HEK293 (cell line): ENCODE results near the gene BIN1.

ENCODE experiments used
- KLF1 ChIP-seq: fragments of 450-650 bp; formaldehyde crosslinking; IDR thresholded peaks from 2 replicates; pipeline ENCODE4 v1.5.1; 2016; ENCODE audit warnings: missing biosample characterization, missing genetic modification characterization
- SETDB1 ChIP-seq: IDR thresholded peaks from one replicate; pipeline ENCODE4 v1.6.1; 2017; ENCODE audit warnings: mild to moderate bottlenecking, low read length, moderate library complexity, mixed read lengths; ENCODE audit not compliant: insufficient read length
- SP3 ChIP-seq: fragments of 450-650 bp; formaldehyde crosslinking; IDR thresholded peaks from 2 replicates; pipeline ENCODE4 v1.5.1; 2016; ENCODE audit warnings: missing biosample characterization, missing genetic modification characterization
- ZBTB1 ChIP-seq: fragments of 450-650 bp; formaldehyde crosslinking; IDR thresholded peaks from 2 replicates; pipeline ENCODE4 v1.5.1; 2016; ENCODE audit warnings: missing biosample characterization, missing genetic modification characterization
- ZBTB21 ChIP-seq: fragments of 450-650 bp; formaldehyde crosslinking; IDR thresholded peaks from 2 replicates; pipeline ENCODE4 v1.5.1; 2017; ENCODE audit warnings: missing biosample characterization, missing genetic modification characterization
- ZBTB7A ChIP-seq: fragments of 450-650 bp; formaldehyde crosslinking; IDR thresholded peaks from 2 replicates; pipeline ENCODE4 v1.5.1; 2016; ENCODE audit warnings: low read depth, missing biosample characterization, missing genetic modification characterization
- ZEB2 ChIP-seq: fragments of 450-650 bp; formaldehyde crosslinking; IDR thresholded peaks from 2 replicates; pipeline ENCODE4 v1.5.1; 2016; ENCODE audit warnings: missing biosample characterization, missing genetic modification characterization
- ZNF133 ChIP-seq: fragments of 450-650 bp; formaldehyde crosslinking; IDR thresholded peaks from 2 replicates; pipeline ENCODE4 v1.5.1; 2016; ENCODE audit warnings: missing biosample characterization, missing genetic modification characterization
- ZNF221 ChIP-seq: fragments of 450-650 bp; formaldehyde crosslinking; IDR thresholded peaks from 2 replicates; pipeline ENCODE4 v1.5.1; 2017; ENCODE audit warnings: missing biosample characterization, missing genetic modification characterization, borderline replicate concordance
- ZNF266 ChIP-seq: fragments of 450-650 bp; formaldehyde crosslinking; IDR thresholded peaks from 2 replicates; pipeline ENCODE4 v1.5.1; 2016; ENCODE audit warnings: missing biosample characterization, missing genetic modification characterization, low read depth
- ZNF354C ChIP-seq: fragments of 450-650 bp; formaldehyde crosslinking; IDR thresholded peaks from 2 replicates; pipeline ENCODE4 v1.5.1; 2016; ENCODE audit warnings: missing biosample characterization, missing genetic modification characterization, low read depth, borderline replicate concordance
- ZNF416 ChIP-seq: fragments of 450-650 bp; formaldehyde crosslinking; IDR thresholded peaks from 2 replicates; pipeline ENCODE4 v1.5.1; 2016; ENCODE audit warnings: missing biosample characterization, missing genetic modification characterization
- ZNF426 ChIP-seq: fragments of 450-650 bp; formaldehyde crosslinking; IDR thresholded peaks from 2 replicates; pipeline ENCODE4 v1.5.1; 2017; ENCODE audit warnings: missing biosample characterization, missing genetic modification characterization, mild to moderate bottlenecking, inconsistent platforms, moderate library complexity
- ZNF510 ChIP-seq: fragments of 450-650 bp; formaldehyde crosslinking; IDR thresholded peaks from 2 replicates; pipeline ENCODE4 v1.5.1; 2018; ENCODE audit warnings: mild to moderate bottlenecking, missing genetic modification characterization, missing biosample characterization; ENCODE audit not compliant: insufficient replicate concordance
- ZNF792 ChIP-seq: fragments of 450-650 bp; formaldehyde crosslinking; IDR thresholded peaks from 2 replicates; pipeline ENCODE4 v1.5.1; 2016; ENCODE audit warnings: missing biosample characterization, missing genetic modification characterization
- ZSCAN16 ChIP-seq: fragments of 450-650 bp; formaldehyde crosslinking; IDR thresholded peaks from 2 replicates; pipeline ENCODE4 v1.5.1; 2016; ENCODE audit warnings: missing biosample characterization, missing genetic modification characterization
- ZSCAN30 ChIP-seq: fragments of 450-650 bp; IDR thresholded peaks from 2 replicates; pipeline ENCODE4 v1.5.1; 2018; ENCODE audit warnings: missing biosample characterization, mild to moderate bottlenecking, missing genetic modification characterization, moderate library complexity
- TF ChIP-seq, protein P1 (sequence below): fragments of 450-650 bp; formaldehyde crosslinking; IDR thresholded peaks from 2 replicates; pipeline ENCODE4 v1.5.1; 2016; ENCODE audit warnings: missing biosample characterization, missing genetic modification characterization, borderline replicate concordance
- TF ChIP-seq, protein P2 (sequence below): fragments of 450-650 bp; formaldehyde crosslinking; IDR thresholded peaks from 2 replicates; pipeline ENCODE4 v1.5.1; 2016; ENCODE audit warnings: missing biosample characterization, missing genetic modification characterization
- TF ChIP-seq, protein P3 (sequence below): fragments of 450-650 bp; formaldehyde crosslinking; IDR thresholded peaks from 2 replicates; pipeline ENCODE4 v1.5.1; 2016; ENCODE audit warnings: missing biosample characterization, missing genetic modification characterization
- TF ChIP-seq, protein P4 (sequence below): fragments of 450-650 bp; formaldehyde crosslinking; IDR thresholded peaks from 2 replicates; pipeline ENCODE4 v1.5.1; 2016; ENCODE audit warnings: missing biosample characterization, missing genetic modification characterization
- TF ChIP-seq, protein P5 (sequence below): fragments of 450-650 bp; formaldehyde crosslinking; IDR thresholded peaks from 2 replicates; pipeline ENCODE4 v1.5.1; 2016; ENCODE audit warnings: missing biosample characterization, missing genetic modification characterization, borderline replicate concordance
- TF ChIP-seq, protein P6 (sequence below): fragments of 450-650 bp; formaldehyde crosslinking; IDR thresholded peaks from 2 replicates; pipeline ENCODE4 v1.5.1; 2016; ENCODE audit warnings: missing biosample characterization, missing genetic modification characterization

Gene BIN1

DNA sequence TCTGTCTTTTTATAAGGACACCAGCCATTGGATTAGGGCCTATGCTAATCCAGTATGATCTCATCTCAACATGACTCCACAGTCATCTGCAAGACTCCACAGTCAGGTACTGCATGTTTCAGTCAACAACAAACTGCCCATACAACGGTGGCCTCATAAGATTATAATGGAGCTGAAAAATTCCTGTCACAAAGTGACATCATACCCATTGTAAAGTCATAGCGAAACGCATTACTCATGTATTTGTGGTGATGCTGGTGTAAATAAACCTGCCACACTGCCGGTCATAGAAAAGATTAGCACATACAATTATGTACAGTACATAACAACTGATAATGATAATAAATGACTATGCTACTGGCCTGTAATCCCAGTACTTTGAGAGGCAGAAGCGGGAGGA is 106.0 kb downstream of the BIN1 start (continued):
- TF ChIP-seq, protein P1, sequence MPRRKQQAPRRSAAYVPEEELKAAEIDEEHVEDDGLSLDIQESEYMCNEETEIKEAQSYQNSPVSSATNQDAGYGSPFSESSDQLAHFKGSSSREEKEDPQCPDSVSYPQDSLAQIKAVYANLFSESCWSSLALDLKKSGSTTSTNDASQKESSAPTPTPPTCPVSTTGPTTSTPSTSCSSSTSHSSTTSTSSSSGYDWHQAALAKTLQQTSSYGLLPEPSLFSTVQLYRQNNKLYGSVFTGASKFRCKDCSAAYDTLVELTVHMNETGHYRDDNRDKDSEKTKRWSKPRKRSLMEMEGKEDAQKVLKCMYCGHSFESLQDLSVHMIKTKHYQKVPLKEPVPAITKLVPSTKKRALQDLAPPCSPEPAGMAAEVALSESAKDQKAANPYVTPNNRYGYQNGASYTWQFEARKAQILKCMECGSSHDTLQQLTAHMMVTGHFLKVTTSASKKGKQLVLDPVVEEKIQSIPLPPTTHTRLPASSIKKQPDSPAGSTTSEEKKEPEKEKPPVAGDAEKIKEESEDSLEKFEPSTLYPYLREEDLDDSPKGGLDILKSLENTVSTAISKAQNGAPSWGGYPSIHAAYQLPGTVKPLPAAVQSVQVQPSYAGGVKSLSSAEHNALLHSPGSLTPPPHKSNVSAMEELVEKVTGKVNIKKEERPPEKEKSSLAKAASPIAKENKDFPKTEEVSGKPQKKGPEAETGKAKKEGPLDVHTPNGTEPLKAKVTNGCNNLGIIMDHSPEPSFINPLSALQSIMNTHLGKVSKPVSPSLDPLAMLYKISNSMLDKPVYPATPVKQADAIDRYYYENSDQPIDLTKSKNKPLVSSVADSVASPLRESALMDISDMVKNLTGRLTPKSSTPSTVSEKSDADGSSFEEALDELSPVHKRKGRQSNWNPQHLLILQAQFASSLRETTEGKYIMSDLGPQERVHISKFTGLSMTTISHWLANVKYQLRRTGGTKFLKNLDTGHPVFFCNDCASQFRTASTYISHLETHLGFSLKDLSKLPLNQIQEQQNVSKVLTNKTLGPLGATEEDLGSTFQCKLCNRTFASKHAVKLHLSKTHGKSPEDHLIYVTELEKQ (tag by site-specific recombination), result peak; percentile 73; the same call in 1 of the 2 replicates
- TF ChIP-seq ZSCAN16 (no peak), ZNF510 (tag by site-specific recombination) (no peak), ZEB2 (peak; percentile 96), ZNF266 (tag by site-specific recombination) (no peak), ZNF792 (tag by site-specific recombination) (no peak), ZNF133 (tag by site-specific recombination) (no peak), ZNF416 (tag by site-specific recombination) (no peak), ZNF221 (tag by site-specific recombination) (no peak), SP3 (tag by site-specific recombination) (peak; percentile 51), ZSCAN30 (tag by site-specific recombination) (no peak), ZNF426 (tag by site-specific recombination) (no peak), ZBTB7A (tag by site-specific recombination) (0 out of 2 replicates have a peak, but pooled peaks have one; percentile 28), SETDB1 (no peak), ZBTB21 (tag by site-specific recombination) (peak; percentile 96), KLF1 (tag by site-specific recombination) (no peak), ZBTB1 (tag by site-specific recombination) (no peak), ZNF354C (no peak)
- TF ChIP-seq, protein P2, sequence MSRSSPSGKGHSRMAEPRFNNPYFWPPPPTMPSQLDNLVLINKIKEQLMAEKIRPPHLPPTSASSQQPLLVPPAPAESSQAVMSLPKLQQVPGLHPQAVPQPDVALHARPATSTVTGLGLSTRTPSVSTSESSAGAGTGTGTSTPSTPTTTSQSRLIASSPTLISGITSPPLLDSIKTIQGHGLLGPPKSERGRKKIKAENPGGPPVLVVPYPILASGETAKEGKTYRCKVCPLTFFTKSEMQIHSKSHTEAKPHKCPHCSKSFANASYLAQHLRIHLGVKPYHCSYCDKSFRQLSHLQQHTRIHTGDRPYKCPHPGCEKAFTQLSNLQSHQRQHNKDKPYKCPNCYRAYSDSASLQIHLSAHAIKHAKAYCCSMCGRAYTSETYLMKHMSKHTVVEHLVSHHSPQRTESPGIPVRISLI, result no peak
- TF ChIP-seq, protein P3, sequence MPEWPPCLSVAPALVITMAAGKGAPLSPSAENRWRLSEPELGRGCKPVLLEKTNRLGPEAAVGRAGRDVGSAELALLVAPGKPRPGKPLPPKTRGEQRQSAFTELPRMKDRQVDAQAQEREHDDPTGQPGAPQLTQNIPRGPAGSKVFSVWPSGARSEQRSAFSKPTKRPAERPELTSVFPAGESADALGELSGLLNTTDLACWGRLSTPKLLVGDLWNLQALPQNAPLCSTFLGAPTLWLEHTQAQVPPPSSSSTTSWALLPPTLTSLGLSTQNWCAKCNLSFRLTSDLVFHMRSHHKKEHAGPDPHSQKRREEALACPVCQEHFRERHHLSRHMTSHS (tag by site-specific recombination), result no peak
- TF ChIP-seq, protein P4, sequence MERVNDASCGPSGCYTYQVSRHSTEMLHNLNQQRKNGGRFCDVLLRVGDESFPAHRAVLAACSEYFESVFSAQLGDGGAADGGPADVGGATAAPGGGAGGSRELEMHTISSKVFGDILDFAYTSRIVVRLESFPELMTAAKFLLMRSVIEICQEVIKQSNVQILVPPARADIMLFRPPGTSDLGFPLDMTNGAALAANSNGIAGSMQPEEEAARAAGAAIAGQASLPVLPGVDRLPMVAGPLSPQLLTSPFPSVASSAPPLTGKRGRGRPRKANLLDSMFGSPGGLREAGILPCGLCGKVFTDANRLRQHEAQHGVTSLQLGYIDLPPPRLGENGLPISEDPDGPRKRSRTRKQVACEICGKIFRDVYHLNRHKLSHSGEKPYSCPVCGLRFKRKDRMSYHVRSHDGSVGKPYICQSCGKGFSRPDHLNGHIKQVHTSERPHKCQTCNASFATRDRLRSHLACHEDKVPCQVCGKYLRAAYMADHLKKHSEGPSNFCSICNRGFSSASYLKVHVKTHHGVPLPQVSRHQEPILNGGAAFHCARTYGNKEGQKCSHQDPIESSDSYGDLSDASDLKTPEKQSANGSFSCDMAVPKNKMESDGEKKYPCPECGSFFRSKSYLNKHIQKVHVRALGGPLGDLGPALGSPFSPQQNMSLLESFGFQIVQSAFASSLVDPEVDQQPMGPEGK (tag by site-specific recombination), result 0 out of 2 replicates have a peak, but pooled peaks have one; percentile 24
- TF ChIP-seq, protein P5, sequence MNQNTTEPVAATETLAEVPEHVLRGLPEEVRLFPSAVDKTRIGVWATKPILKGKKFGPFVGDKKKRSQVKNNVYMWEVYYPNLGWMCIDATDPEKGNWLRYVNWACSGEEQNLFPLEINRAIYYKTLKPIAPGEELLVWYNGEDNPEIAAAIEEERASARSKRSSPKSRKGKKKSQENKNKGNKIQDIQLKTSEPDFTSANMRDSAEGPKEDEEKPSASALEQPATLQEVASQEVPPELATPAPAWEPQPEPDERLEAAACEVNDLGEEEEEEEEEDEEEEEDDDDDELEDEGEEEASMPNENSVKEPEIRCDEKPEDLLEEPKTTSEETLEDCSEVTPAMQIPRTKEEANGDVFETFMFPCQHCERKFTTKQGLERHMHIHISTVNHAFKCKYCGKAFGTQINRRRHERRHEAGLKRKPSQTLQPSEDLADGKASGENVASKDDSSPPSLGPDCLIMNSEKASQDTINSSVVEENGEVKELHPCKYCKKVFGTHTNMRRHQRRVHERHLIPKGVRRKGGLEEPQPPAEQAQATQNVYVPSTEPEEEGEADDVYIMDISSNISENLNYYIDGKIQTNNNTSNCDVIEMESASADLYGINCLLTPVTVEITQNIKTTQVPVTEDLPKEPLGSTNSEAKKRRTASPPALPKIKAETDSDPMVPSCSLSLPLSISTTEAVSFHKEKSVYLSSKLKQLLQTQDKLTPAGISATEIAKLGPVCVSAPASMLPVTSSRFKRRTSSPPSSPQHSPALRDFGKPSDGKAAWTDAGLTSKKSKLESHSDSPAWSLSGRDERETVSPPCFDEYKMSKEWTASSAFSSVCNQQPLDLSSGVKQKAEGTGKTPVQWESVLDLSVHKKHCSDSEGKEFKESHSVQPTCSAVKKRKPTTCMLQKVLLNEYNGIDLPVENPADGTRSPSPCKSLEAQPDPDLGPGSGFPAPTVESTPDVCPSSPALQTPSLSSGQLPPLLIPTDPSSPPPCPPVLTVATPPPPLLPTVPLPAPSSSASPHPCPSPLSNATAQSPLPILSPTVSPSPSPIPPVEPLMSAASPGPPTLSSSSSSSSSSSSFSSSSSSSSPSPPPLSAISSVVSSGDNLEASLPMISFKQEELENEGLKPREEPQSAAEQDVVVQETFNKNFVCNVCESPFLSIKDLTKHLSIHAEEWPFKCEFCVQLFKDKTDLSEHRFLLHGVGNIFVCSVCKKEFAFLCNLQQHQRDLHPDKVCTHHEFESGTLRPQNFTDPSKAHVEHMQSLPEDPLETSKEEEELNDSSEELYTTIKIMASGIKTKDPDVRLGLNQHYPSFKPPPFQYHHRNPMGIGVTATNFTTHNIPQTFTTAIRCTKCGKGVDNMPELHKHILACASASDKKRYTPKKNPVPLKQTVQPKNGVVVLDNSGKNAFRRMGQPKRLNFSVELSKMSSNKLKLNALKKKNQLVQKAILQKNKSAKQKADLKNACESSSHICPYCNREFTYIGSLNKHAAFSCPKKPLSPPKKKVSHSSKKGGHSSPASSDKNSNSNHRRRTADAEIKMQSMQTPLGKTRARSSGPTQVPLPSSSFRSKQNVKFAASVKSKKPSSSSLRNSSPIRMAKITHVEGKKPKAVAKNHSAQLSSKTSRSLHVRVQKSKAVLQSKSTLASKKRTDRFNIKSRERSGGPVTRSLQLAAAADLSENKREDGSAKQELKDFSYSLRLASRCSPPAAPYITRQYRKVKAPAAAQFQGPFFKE (tag by site-specific recombination), result no peak
- TF ChIP-seq, protein P6, sequence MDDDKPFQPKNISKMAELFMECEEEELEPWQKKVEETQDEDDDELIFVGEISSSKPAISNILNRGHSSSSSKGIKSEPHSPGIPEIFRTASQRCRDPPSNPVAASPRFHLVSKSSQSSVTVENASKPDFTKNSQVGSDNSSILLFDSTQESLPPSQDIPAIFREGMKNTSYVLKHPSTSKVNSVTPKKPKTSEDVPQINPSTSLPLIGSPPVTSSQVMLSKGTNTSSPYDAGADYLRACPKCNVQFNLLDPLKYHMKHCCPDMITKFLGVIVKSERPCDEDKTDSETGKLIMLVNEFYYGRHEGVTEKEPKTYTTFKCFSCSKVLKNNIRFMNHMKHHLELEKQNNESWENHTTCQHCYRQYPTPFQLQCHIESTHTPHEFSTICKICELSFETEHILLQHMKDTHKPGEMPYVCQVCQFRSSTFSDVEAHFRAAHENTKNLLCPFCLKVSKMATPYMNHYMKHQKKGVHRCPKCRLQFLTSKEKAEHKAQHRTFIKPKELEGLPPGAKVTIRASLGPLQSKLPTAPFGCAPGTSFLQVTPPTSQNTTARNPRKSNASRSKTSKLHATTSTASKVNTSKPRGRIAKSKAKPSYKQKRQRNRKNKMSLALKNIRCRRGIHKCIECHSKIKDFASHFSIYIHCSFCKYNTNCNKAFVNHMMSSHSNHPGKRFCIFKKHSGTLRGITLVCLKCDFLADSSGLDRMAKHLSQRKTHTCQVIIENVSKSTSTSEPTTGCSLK (tag by site-specific recombination), result no peak
